HepG2 (cell line): ENCODE results near the gene NT5C3B. TPM values are rescaled to one million over a fixed set of nuclear protein-coding genes. Genes with fewer than 3 reads are reported as not detected.
A peak's percentile ranks its signal among the peaks of the same experiment; 100 is the strongest.

Experiments
- AKAP8 ChIP-seq: sonication (generic); formaldehyde crosslinking; IDR thresholded peaks from 2 replicates; pipeline ENCODE4 v1.5.1; 2020; ENCODE audit warnings: mild to moderate bottlenecking, missing genetic modification reagents
- ARID5B ChIP-seq: IDR thresholded peaks from 2 replicates; pipeline ENCODE4 v1.4.0; 2020; ENCODE audit warnings: mild to moderate bottlenecking, missing genetic modification reagents
- CBX1 ChIP-seq: IDR thresholded peaks from one replicate; pipeline ENCODE4 v1.6.1; 2016; ENCODE audit warnings: antibody characterized with exemption, low read depth
- CREB1 ChIP-seq, 2 experiments: fragments of 450-650 bp in 1 of 2; IDR thresholded peaks; 2 replicates each; pipeline ENCODE4 v1.6.1; 2016 to 2017; ENCODE audit warnings: control low read depth in 1 of 2, mild to moderate bottlenecking in 1 of 2, missing compliant biosample characterization in 1 of 2, missing genetic modification characterization in 1 of 2
- EZH2 ChIP-seq: conservative IDR thresholded peaks from 2 replicates; pipeline ENCODE4 v1.6.1; 2012; ENCODE audit warnings: mild to moderate bottlenecking, low read depth, low read length, moderate library complexity
- FOXO1 ChIP-seq: sonication (generic); formaldehyde crosslinking; IDR thresholded peaks from 2 replicates; pipeline ENCODE4 v1.4.0; 2020; ENCODE audit warnings: missing genetic modification reagents
- GATAD1 ChIP-seq: IDR thresholded peaks from 2 replicates; pipeline ENCODE4 v1.6.1; 2016; ENCODE audit warnings: missing genetic modification reagents, missing compliant biosample characterization
- GMEB2 ChIP-seq: IDR thresholded peaks from 2 replicates; pipeline ENCODE4 v1.6.1; 2016; ENCODE audit warnings: missing biosample characterization, missing genetic modification reagents, low read depth
- MBNL3 ChIP-seq: fragments of 250-450 bp; sonication (Bioruptor Pico); conservative IDR thresholded peaks from 2 replicates; pipeline ENCODE4 v1.8.0; 2022; ENCODE audit warnings: mild to moderate bottlenecking, inconsistent platforms
- NFE2 ChIP-seq: sonication (generic); formaldehyde crosslinking; IDR thresholded peaks from 2 replicates; pipeline ENCODE4 v1.4.0; 2020; ENCODE audit warnings: missing genetic modification reagents
- NFIB ChIP-seq: sonication (generic); formaldehyde crosslinking; IDR thresholded peaks from 2 replicates; pipeline ENCODE4 v1.9.0; 2021; ENCODE audit warnings: missing genetic modification reagents, mild to moderate bottlenecking, borderline replicate concordance
- NFIC ChIP-seq: IDR thresholded peaks from 2 replicates; pipeline ENCODE4 v1.6.1; 2012; ENCODE audit warnings: mild to moderate bottlenecking, low read length, inconsistent platforms
- RAD21 ChIP-seq: fragments of 450-650 bp; formaldehyde crosslinking; IDR thresholded peaks from 2 replicates; pipeline ENCODE4 v1.5.0; 2020; ENCODE audit warnings: mild to moderate bottlenecking
- SCMH1 ChIP-seq: sonication (generic); formaldehyde crosslinking; IDR thresholded peaks from 2 replicates; pipeline ENCODE4 v1.9.0; 2021; ENCODE audit warnings: missing genetic modification reagents, mild to moderate bottlenecking, borderline replicate concordance
- SMARCE1 ChIP-seq: fragments of 450-650 bp; IDR thresholded peaks from 2 replicates; pipeline ENCODE4 v1.6.1; 2017; ENCODE audit warnings: borderline replicate concordance
- SNAI1 ChIP-seq: sonication (generic); formaldehyde crosslinking; IDR thresholded peaks from 2 replicates; pipeline ENCODE4 v1.5.0; 2020; ENCODE audit warnings: mild to moderate bottlenecking, missing genetic modification reagents, borderline replicate concordance
- TRIM24 ChIP-seq: sonication (generic); formaldehyde crosslinking; IDR thresholded peaks from 2 replicates; pipeline ENCODE4 v1.8.0; 2022; ENCODE audit warnings: mild to moderate bottlenecking, missing genetic modification reagents
- ZBTB3 ChIP-seq: sonication (generic); formaldehyde crosslinking; IDR thresholded peaks from 2 replicates; pipeline ENCODE4 v1.4.0; 2020; ENCODE audit warnings: low read depth, mild to moderate bottlenecking, moderate library complexity, missing genetic modification reagents, borderline replicate concordance
- ZFP82 ChIP-seq: sonication (generic); formaldehyde crosslinking; IDR thresholded peaks from 2 replicates; pipeline ENCODE4 v1.5.1; 2020; ENCODE audit warnings: mild to moderate bottlenecking, missing genetic modification reagents, borderline replicate concordance
- ZFP91 ChIP-seq: sonication (generic); formaldehyde crosslinking; IDR thresholded peaks from 2 replicates; pipeline ENCODE4 v1.9.0; 2022; ENCODE audit warnings: missing genetic modification reagents, mild to moderate bottlenecking, borderline replicate concordance
- ZNF234 ChIP-seq: sonication (generic); formaldehyde crosslinking; conservative IDR thresholded peaks from 2 replicates; pipeline ENCODE4 v1.5.1; 2020; ENCODE audit warnings: mild to moderate bottlenecking, missing genetic modification reagents
- ZNF619 ChIP-seq: sonication (generic); formaldehyde crosslinking; IDR thresholded peaks from 2 replicates; pipeline ENCODE4 v1.4.0; 2020; ENCODE audit warnings: mild to moderate bottlenecking, missing genetic modification reagents
- ZNF747 ChIP-seq: sonication (generic); formaldehyde crosslinking; IDR thresholded peaks from 2 replicates; pipeline ENCODE4 v1.8.1; 2023; ENCODE audit warnings: missing genetic modification reagents, mild to moderate bottlenecking, borderline replicate concordance
- ZNF773 ChIP-seq: sonication (generic); formaldehyde crosslinking; IDR thresholded peaks from 2 replicates; pipeline ENCODE4 v1.4.0; 2020; ENCODE audit warnings: missing genetic modification reagents, borderline replicate concordance
- polyA plus RNA-seq, 8 experiments: library from polyadenylated mRNA; depleted of rRNA in 3 of 8; stranded (reverse) in 7 of 8; unstranded in 1 of 8; fragments of >200 nt; fragmentation: Illumina TruSeq in 4 of 8; extraction: Trizol in 4 of 8; gene quantifications; 2 replicates each; pipeline versions ENCODE4 v1.2.1 to v1.2.3, GENCODE V29; 2011 to 2016; ENCODE audit warnings: low read depth in 4 of 8, missing spikeins in 1 of 8, mixed read lengths in 1 of 8; ENCODE audit not compliant: insufficient read depth in 1 of 8
- total RNA-seq, 5 experiments: library from RNA; depleted of rRNA; stranded (reverse); fragments of >200 nt; fragmentation: Illumina TruSeq; extraction: Trizol; gene quantifications; 2 replicates each; pipeline ENCODE4 v1.2.3, GENCODE V29; 2016; ENCODE audit warnings: low read depth in 1 of 5

Gene NT5C3B
- total and polyA plus RNA-seq, 2 of the 13 experiments (the other 11 are each of a cell fraction or from before 2014, with no cell fraction given): 104 to 126 TPM

- TF ChIP-seq ARID5B (CRISPR knock-in tag): no peak
- no peak for TF ChIP-seq NFIB (CRISPR knock-in tag)
- no peak for TF ChIP-seq TRIM24
- TF ChIP-seq FOXO1 (CRISPR knock-in tag): 0 out of 2 replicates have a peak, but pooled peaks have one; percentile 12
- TF ChIP-seq ZNF747 (CRISPR knock-in tag): no peak
- no peak for TF ChIP-seq ZNF619 (CRISPR knock-in tag)
- peak; percentile 82; the same call in 1 of the 2 replicates for TF ChIP-seq ZFP82 (CRISPR knock-in tag)
- no peak for TF ChIP-seq EZH2
- no peak for TF ChIP-seq NFE2 (CRISPR knock-in tag)
- no peak for TF ChIP-seq CREB1 (IDR thresholded peaks at IDR 0.05)
- no peak for TF ChIP-seq CREB1 (CRISPR knock-in tag; IDR thresholded peaks at IDR 0.05)
- TF ChIP-seq MBNL3 (CRISPR knock-in tag): no peak
- no peak for TF ChIP-seq SMARCE1
- TF ChIP-seq CBX1: no peak
- TF ChIP-seq GMEB2 (CRISPR knock-in tag): no peak
- peak; percentile 29; the same call in 1 of the 2 replicates for TF ChIP-seq RAD21 (CRISPR knock-in tag)
- no peak for TF ChIP-seq SNAI1
- TF ChIP-seq GATAD1 (CRISPR knock-in tag): peak; percentile 27; the same call in 1 of the 2 replicates
- no peak for TF ChIP-seq ZBTB3 (CRISPR knock-in tag)
- no peak for TF ChIP-seq SCMH1 (CRISPR knock-in tag)
- peak; percentile 78; the same call in 1 of the 2 replicates for TF ChIP-seq AKAP8 (CRISPR knock-in tag)
- TF ChIP-seq ZFP91 (CRISPR knock-in tag): peak; percentile 81; the same call in 1 of the 2 replicates
- no peak for TF ChIP-seq NFIC
- no peak for TF ChIP-seq ZNF773 (CRISPR knock-in tag)
- 0 out of 2 replicates have a peak, but pooled peaks have one; percentile 44 for TF ChIP-seq ZNF234 (CRISPR knock-in tag)
Observed at GRCh38 chr17:41835800-41836549, at the start of gene NT5C3B (continued).
